Endodermal cell (in vitro differentiated cells): ENCODE data around the gene IMMP2L. TPM values are rescaled to one million over a fixed set of nuclear protein-coding genes. Genes with fewer than 3 reads are reported as not detected.

Source experiments
- DNase-seq: peaks from one replicate; pipeline ENCODE4 v3.0.0-alpha.2; 2017
- H3K27ac ChIP-seq: 2 replicates; pipeline ENCODE4 v1.5.1; 2013; ENCODE audit warnings: mild to moderate bottlenecking, low read depth, low read length, moderate library complexity
- H3K27me3 ChIP-seq: 2 replicates; pipeline ENCODE4 v1.6.1; 2013; ENCODE audit warnings: mild to moderate bottlenecking, low read length, moderate library complexity; ENCODE audit not compliant: insufficient read depth, control insufficient read depth, poor library complexity, severe bottlenecking
- H3K36me3 ChIP-seq: 2 replicates; pipeline ENCODE4 v1.7.0; 2013; ENCODE audit warnings: mild to moderate bottlenecking, low read length, moderate library complexity; ENCODE audit not compliant: control insufficient read depth, insufficient read depth
- H3K4me1 ChIP-seq: one replicate; pipeline ENCODE4 v1.7.0; 2013; ENCODE audit warnings: low read length; ENCODE audit not compliant: control insufficient read depth, insufficient read depth
- H3K4me3 ChIP-seq: 2 replicates; pipeline ENCODE4 v1.5.1; 2013; ENCODE audit warnings: mild to moderate bottlenecking, low read length, moderate library complexity
- H3K9ac ChIP-seq: 2 replicates; pipeline ENCODE4 v1.6.1; 2013; ENCODE audit warnings: mild to moderate bottlenecking, low read length, moderate library complexity; ENCODE audit not compliant: poor library complexity, severe bottlenecking; ENCODE audit errors: extremely low read depth
- H3K9me3 ChIP-seq: 2 replicates; pipeline ENCODE4 v1.6.1; 2013; ENCODE audit warnings: mild to moderate bottlenecking, low read length, moderate library complexity; ENCODE audit not compliant: control insufficient read depth
- H3K27ac Mint-ChIP-seq: 2 replicates; pipeline ENCODE4 v1.8.0; 2020; ENCODE audit warnings: mixed read lengths
- H3K27me3 Mint-ChIP-seq: 2 replicates; pipeline ENCODE4 v1.8.0; 2021; ENCODE audit warnings: mild to moderate bottlenecking, mixed read lengths; ENCODE audit not compliant: insufficient read depth
- H3K36me3 Mint-ChIP-seq: 2 replicates; pipeline ENCODE4 v1.8.0; 2020; ENCODE audit warnings: low read depth, mixed read lengths
- H3K4me1 Mint-ChIP-seq: 2 replicates; pipeline ENCODE4 v1.8.0; 2020; ENCODE audit warnings: mixed read lengths
- H3K4me3 Mint-ChIP-seq: 2 replicates; pipeline ENCODE4 v1.8.0; 2020; ENCODE audit warnings: mild to moderate bottlenecking, moderate library complexity, mixed read lengths
- H3K9me3 Mint-ChIP-seq: 2 replicates; pipeline ENCODE4 v1.8.0; 2020; ENCODE audit warnings: mild to moderate bottlenecking, mixed read lengths
- WGBS, 2 experiments: methylation state at CpG; one replicate each; pipeline versions ENCODE4 v1.1.5 to v1.1.7; 2013; ENCODE audit warnings: missing lambda C conversion rate in 2 of 2, mixed read lengths in 1 of 2; ENCODE audit not compliant: insufficient coverage in 1 of 2, insufficient read length in 1 of 2; 5-methylcytosine and 5-hydroxymethylcytosine counted together
- total RNA-seq, 2 donors: library from RNA; stranded (reverse); fragmentation: NEBNext Ultra II Directional in 1 of 2; extraction: Animal tissue kit (Norgen Biotek cat#: 25700) in 1 of 2; gene quantifications; 2 replicates in 1 of 2; 3 replicates in 1 of 2; pipeline ENCODE4 v1.2.1, GENCODE V29; 2021
- TF ChIP-seq, protein P1 (sequence below): fragments of 200-600 bp; sonication (generic); conservative IDR thresholded peaks from 2 replicates; pipeline ENCODE4 v1.5.0; 2021; ENCODE audit warnings: antibody characterized with exemption, mild to moderate bottlenecking

Gene IMMP2L
- total RNA-seq, 2 donors from 2014 or later: 17.7 to 19.4 TPM

DNA sequence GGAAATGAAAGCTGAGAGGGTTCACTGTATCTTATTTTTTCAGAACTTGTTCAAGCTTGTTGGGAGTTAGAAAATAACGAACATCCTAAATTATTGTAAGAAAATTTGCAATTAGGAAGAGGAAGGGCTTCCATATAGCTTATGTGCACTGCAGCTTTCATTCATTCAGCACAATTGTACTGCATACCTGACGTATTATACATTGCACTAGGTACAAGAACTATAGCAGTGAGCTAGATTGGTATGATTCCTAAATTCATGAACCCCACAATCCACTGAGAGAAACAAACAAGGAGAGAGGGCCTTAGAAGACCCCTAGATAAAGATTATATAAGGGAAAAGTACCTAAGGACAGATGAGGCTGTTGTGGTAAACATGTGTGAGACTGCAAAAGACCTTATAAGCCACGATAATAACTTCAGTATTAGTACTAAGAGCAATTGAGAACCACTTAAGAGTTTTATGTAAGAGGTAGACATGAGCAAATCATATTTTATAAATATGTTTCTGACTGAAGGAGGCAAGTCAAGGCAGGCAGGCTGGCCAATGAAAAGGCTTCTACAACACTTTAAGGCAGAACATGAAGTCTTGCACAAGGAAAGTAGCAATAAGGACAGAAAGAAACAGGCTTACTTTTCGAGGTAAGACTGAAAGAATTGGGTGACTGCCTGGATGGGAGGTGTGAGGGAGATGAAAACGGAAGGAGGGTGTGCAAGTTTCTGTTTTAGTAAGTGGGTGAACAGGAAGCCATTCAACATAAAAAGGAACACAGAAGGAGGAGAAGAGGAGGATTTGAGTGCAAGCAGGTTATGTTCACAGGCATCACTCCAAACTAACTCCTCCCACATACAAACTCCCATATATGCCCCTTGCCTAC lies 549.3 kb downstream of the IMMP2L start:
- WGBS, 2 experiments: 83 to 93% methylated on average over 4 to 5 of the region's 5 CpGs
- Mint-ChIP-seq H3K9me3 (no peaks in the 10 kb centered on the region), H3K4me1 (peaks cover 10% of the 10 kb centered on the region), H3K36me3 (no peaks in the 10 kb centered on the region), H3K4me3 (no peak overlapping the region), H3K27me3 (no peaks in the 10 kb centered on the region), H3K27ac (no peak overlapping the region)
- H3K4me3 ChIP-seq: no peak overlapping the region
- DNase-seq: no peak
- H3K9ac ChIP-seq: no peak overlapping the region
- H3K4me1 ChIP-seq: no peaks in the 10 kb centered on the region
- H3K27ac ChIP-seq: no peak overlapping the region
- no peaks in the 10 kb centered on the region for H3K36me3 ChIP-seq
- H3K27me3 ChIP-seq: no peaks in the 10 kb centered on the region
- H3K9me3 ChIP-seq: no peaks in the 10 kb centered on the region
- TF ChIP-seq, protein P1, sequence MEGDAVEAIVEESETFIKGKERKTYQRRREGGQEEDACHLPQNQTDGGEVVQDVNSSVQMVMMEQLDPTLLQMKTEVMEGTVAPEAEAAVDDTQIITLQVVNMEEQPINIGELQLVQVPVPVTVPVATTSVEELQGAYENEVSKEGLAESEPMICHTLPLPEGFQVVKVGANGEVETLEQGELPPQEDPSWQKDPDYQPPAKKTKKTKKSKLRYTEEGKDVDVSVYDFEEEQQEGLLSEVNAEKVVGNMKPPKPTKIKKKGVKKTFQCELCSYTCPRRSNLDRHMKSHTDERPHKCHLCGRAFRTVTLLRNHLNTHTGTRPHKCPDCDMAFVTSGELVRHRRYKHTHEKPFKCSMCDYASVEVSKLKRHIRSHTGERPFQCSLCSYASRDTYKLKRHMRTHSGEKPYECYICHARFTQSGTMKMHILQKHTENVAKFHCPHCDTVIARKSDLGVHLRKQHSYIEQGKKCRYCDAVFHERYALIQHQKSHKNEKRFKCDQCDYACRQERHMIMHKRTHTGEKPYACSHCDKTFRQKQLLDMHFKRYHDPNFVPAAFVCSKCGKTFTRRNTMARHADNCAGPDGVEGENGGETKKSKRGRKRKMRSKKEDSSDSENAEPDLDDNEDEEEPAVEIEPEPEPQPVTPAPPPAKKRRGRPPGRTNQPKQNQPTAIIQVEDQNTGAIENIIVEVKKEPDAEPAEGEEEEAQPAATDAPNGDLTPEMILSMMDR: no peak

DNA sequence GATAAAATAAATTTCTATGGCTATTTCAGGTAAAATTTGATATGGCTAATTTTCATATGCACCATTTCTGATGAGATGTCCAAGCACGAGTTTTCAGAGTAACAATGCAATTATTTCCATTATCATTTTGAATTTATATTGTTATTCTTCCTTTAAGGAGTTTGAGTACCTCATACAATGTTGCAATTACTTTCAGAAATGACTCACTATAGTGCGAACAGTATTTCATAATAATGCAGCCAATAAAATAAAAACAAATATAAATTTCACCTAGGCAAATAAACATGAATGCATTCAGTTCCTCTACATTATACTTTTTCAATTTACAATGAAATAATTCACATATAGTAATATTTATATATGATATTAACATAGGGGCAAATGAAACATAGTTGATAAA lies 550.1 kb downstream of the IMMP2L start:
- no peaks in the 10 kb centered on the region for H3K4me1 ChIP-seq
- Mint-ChIP-seq H3K9me3 (no peaks in the 10 kb centered on the region), H3K4me3 (no peak overlapping the region), H3K27ac (no peak overlapping the region), H3K36me3 (no peaks in the 10 kb centered on the region), H3K27me3 (no peaks in the 10 kb centered on the region), H3K4me1 (peaks cover 5% of the 10 kb centered on the region)
- H3K4me3 ChIP-seq: no peak overlapping the region
- no peaks in the 10 kb centered on the region for H3K36me3 ChIP-seq
- no peak for DNase-seq
- no peaks in the 10 kb centered on the region for H3K27me3 ChIP-seq
- WGBS, 2 experiments: 100% methylated on average over 2 of the region's 2 CpGs; no CpG with 5 or more reads in 1 of the 2 experiments
- no peak overlapping the region for H3K27ac ChIP-seq
- H3K9me3 ChIP-seq: no peaks in the 10 kb centered on the region
- TF ChIP-seq, protein P1: no peak
- H3K9ac ChIP-seq: no peak overlapping the region

DNA sequence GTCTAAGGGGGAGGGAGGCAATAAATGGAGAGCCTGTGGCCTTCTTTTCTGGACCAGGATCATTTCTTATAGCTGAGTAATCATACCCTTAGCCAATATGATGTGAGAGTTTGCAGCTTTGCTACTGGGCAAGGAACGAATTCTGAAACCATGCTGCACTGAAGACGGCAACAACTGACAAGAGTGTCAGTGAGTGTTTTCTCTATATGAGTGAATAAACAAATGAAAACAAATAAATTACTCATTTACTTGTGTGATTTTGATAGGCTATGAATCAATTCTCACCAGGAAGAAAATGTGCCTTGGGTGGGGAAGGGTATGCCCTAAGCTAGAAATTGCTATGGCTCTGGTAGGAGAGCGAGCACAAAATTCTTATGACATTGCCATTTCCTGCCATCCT lies 550.8 kb downstream of the IMMP2L start:
- H3K27ac Mint-ChIP-seq: no peak overlapping the region
- no peak overlapping the region for H3K4me3 Mint-ChIP-seq
- Histone ChIP-seq H3K4me1 (no peaks in the 10 kb centered on the region), H3K9me3 (no peaks in the 10 kb centered on the region), H3K27me3 (no peaks in the 10 kb centered on the region), H3K4me3 (no peak overlapping the region), H3K9ac (no peak overlapping the region), H3K36me3 (no peaks in the 10 kb centered on the region), H3K27ac (no peak overlapping the region)
- DNase-seq: no peak
- H3K27me3 Mint-ChIP-seq: no peaks in the 10 kb centered on the region
- peaks cover 5% of the 10 kb centered on the region for H3K4me1 Mint-ChIP-seq
- H3K36me3 Mint-ChIP-seq: no peaks in the 10 kb centered on the region
- 93% methylated on average over 3 of the region's 3 CpGs; no CpG with 5 or more reads in 1 of the 2 experiments for WGBS, 2 experiments
- H3K9me3 Mint-ChIP-seq: no peaks in the 10 kb centered on the region
- TF ChIP-seq, protein P1: no peak
